ENCODE measurements around the gene CD28.

GRCh38 chr2:203688798-203689197 is 17.6 kb upstream of the CD28 start:
- TF ChIP-seq POLR2A (IDR thresholded peaks at IDR 0.05) (no peak), POLR2AphosphoS5 (IDR thresholded peaks at IDR 0.05) (peak; percentile 51 to 65), EP300 (IDR thresholded peaks at IDR 0.05) (peak in 2 of 4 donors; percentile 2 to 46)
- TF ChIP-seq, protein P1, sequence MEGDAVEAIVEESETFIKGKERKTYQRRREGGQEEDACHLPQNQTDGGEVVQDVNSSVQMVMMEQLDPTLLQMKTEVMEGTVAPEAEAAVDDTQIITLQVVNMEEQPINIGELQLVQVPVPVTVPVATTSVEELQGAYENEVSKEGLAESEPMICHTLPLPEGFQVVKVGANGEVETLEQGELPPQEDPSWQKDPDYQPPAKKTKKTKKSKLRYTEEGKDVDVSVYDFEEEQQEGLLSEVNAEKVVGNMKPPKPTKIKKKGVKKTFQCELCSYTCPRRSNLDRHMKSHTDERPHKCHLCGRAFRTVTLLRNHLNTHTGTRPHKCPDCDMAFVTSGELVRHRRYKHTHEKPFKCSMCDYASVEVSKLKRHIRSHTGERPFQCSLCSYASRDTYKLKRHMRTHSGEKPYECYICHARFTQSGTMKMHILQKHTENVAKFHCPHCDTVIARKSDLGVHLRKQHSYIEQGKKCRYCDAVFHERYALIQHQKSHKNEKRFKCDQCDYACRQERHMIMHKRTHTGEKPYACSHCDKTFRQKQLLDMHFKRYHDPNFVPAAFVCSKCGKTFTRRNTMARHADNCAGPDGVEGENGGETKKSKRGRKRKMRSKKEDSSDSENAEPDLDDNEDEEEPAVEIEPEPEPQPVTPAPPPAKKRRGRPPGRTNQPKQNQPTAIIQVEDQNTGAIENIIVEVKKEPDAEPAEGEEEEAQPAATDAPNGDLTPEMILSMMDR (IDR thresholded peaks at IDR 0.05), result no peak
